HG03432 (cell line): ENCODE results near the gene ACO2.
"Not testable (repeated sequence)": the region's sequence is repeated elsewhere in the genome, so short reads cannot be mapped to it uniquely, and the experiment has no call there.

Experiments used
- ATAC-seq: cut with Tn5 transposase; IDR thresholded peaks from one replicate; pipeline ENCODE4 v1.9.1; 2021; ENCODE audit warnings: mild to moderate bottlenecking, moderate library complexity; ENCODE audit not compliant: unreplicated experiment

Gene ACO2

GRCh38 chr22:41468381-41469217, at the start of gene ACO2, which contains the start of gene PHF5A:
TSS of gene ACO2 (plus strand) at chr22:41469117. CDS start at chr22:41469147, 30 bp downstream.
TSS of gene PHF5A (minus strand) at chr22:41468692. CDS start at chr22:41468653, 39 bp downstream.
- ATAC-seq = peak; percentile 85

- ATAC-seq = no peak
These were observed 43.1 kb upstream of the ACO2 start for GRCh38 chr22:41425660-41426365.

GRCh38 chr22:41429232-41429950, 39.5 kb upstream of the ACO2 start:
- no peak for ATAC-seq

GRCh38 chr22:41429951-41430332, 39.0 kb upstream of the ACO2 start:
- no peak for ATAC-seq

GRCh38 chr22:41431656-41432055, 37.3 kb upstream of the ACO2 start:
- ATAC-seq = no peak

GRCh38 chr22:41433480-41433879, 35.4 kb upstream of the ACO2 start:
- not testable (repeated sequence) for ATAC-seq

GRCh38 chr22:41434361-41435003, 34.4 kb upstream of the ACO2 start:
- ATAC-seq = not testable (repeated sequence)

GRCh38 chr22:41435560-41435959, 33.4 kb upstream of the ACO2 start:
- ATAC-seq = no peak

GRCh38 chr22:41436322-41437113, 32.4 kb upstream of the ACO2 start:
- no peak for ATAC-seq

GRCh38 chr22:41437198-41437597, 31.7 kb upstream of the ACO2 start:
- ATAC-seq = no peak

- ATAC-seq = not testable (repeated sequence)
These were observed 28.4 kb upstream of the ACO2 start for GRCh38 chr22:41440511-41440910.

GRCh38 chr22:41442240-41442792, 26.6 kb upstream of the ACO2 start:
- no peak for ATAC-seq

- peak; percentile 43 for ATAC-seq
These were observed 24.4 kb upstream of the ACO2 start for GRCh38 chr22:41444360-41445128.

- ATAC-seq = no peak
These were observed 23.5 kb upstream of the ACO2 start for GRCh38 chr22:41445129-41446056.

- ATAC-seq = peak; percentile 0
These were observed 22.8 kb upstream of the ACO2 start for GRCh38 chr22:41446057-41446501.

- peak; percentile 45 for ATAC-seq
These were observed 22.1 kb upstream of the ACO2 start, which contains the start of gene TOB2 for GRCh38 chr22:41446639-41447434. TSS of gene TOB2 (minus strand) at chr22:41446801. CDS start at chr22:41437345, 9,456 bp downstream.
